ENCODE measurements around the gene FCRL3.

DNA sequence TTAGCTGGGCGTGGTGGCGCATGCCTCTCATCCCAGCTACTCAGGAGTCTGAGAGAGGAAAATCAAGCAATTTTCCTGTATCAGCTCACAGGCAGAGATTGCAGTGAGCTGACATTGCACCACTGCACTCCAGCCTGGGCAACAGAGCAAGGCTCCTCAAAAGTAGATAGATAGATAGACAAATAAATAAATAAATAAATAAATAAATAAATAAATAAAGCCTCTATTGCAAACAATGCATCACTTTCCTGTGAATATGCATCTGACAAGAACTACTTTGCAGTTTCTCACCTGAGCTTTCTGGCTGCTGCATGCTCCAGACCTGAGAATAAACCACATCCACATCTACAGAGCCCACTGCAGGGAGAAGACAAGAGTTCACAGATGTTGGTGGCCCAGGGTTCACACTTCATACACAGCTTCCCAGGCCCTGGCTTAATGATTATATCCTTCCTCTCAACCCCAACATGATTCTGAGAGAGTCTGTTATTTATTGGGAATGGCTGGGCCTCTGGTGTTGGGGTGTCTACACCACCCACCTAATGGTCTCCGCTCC is 47.8 kb upstream of the FCRL3 start:
- TF ChIP-seq SIN3A (IDR thresholded peaks at IDR 0.05; ENCODE audit: borderline replicate concordance, insufficient read depth, low read length) (no peak), TAF1 (IDR thresholded peaks at IDR 0.05; ENCODE audit: borderline replicate concordance, insufficient read depth, low read length) (no peak), POLR2AphosphoS5 (IDR thresholded peaks at IDR 0.05; ENCODE audit: low read depth, low read length) (no peak), REST (IDR thresholded peaks at IDR 0.05; ENCODE audit: insufficient read depth in 1 of 2, low read depth in 2 of 2, low read length in 2 of 2) (no peak)

Data from PFSK-1 (cell line).